Measurements from ENCODE around the gene FGD3.

Gene FGD3

GRCh38 chr9:93083592-93084470 lies 136.5 kb downstream of the FGD3 start:
- no peaks in the 10 kb centered on the region for H3K36me3 ChIP-seq (replicated peaks)
- H3K27ac ChIP-seq = no peak overlapping the region
- TF ChIP-seq, protein P1, sequence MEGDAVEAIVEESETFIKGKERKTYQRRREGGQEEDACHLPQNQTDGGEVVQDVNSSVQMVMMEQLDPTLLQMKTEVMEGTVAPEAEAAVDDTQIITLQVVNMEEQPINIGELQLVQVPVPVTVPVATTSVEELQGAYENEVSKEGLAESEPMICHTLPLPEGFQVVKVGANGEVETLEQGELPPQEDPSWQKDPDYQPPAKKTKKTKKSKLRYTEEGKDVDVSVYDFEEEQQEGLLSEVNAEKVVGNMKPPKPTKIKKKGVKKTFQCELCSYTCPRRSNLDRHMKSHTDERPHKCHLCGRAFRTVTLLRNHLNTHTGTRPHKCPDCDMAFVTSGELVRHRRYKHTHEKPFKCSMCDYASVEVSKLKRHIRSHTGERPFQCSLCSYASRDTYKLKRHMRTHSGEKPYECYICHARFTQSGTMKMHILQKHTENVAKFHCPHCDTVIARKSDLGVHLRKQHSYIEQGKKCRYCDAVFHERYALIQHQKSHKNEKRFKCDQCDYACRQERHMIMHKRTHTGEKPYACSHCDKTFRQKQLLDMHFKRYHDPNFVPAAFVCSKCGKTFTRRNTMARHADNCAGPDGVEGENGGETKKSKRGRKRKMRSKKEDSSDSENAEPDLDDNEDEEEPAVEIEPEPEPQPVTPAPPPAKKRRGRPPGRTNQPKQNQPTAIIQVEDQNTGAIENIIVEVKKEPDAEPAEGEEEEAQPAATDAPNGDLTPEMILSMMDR (IDR thresholded peaks at IDR 0.05; ENCODE audit: low read depth, low read length, missing control alignments) = no peak
- no peaks in the 10 kb centered on the region for H3K27me3 ChIP-seq (replicated peaks)
- DNase-seq = no peak
- no peak overlapping the region for H3K4me3 ChIP-seq (ENCODE audit: low read depth, low read length)
- in situ Hi-C loops (cut with HindIII; ENCODE audit: low pct_ligation_motif_present, low sequenced_read_pairs) = no loop called here

GRCh38 chr9:93084471-93084881 lies 137.2 kb downstream of the FGD3 start:
- TF ChIP-seq, protein P1 (IDR thresholded peaks at IDR 0.05; ENCODE audit: low read depth, low read length, missing control alignments) = no peak
- H3K36me3 ChIP-seq (replicated peaks) = no peaks in the 10 kb centered on the region
- no peak for DNase-seq
- no peak overlapping the region for H3K4me3 ChIP-seq (ENCODE audit: low read depth, low read length)
- no peaks in the 10 kb centered on the region for H3K27me3 ChIP-seq (replicated peaks)
- H3K27ac ChIP-seq = no peak overlapping the region
- in situ Hi-C loops (cut with HindIII; ENCODE audit: low pct_ligation_motif_present, low sequenced_read_pairs) = no loop called here

DNA sequence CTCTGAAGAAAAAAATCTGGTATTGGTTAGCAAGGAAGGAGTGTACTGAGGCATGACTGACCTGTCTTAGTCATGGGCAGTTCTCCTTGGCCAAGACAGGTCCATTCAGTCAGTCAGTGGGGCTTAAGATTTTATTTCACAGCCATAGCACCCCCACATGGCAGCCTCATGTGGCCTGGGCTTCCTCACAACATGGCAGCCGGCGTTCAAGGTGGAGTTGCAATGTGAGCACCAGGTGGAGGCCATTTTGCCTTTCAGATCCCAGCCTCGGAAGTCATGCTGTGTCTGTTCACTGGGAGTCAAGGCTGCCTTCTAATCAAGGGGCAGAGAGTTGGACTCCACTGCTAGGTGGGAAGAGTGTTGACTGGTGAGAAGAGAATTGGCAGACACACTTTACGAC lies 138.4 kb downstream of the FGD3 start:
- Histone ChIP-seq H3K36me3 (replicated peaks) (no peaks in the 10 kb centered on the region), H3K4me3 (ENCODE audit: low read depth, low read length) (no peak overlapping the region), H3K27me3 (replicated peaks) (no peaks in the 10 kb centered on the region), H3K27ac (no peak overlapping the region)
- DNase-seq = no peak
- in situ Hi-C loops (cut with HindIII; ENCODE audit: low pct_ligation_motif_present, low sequenced_read_pairs) = no loop called here
- TF ChIP-seq, protein P1 (IDR thresholded peaks at IDR 0.05; ENCODE audit: low read depth, low read length, missing control alignments) = no peak
